Fibroblast of the aortic adventitia (primary cell): Measurements from ENCODE around the gene TMEM183A. TPM values are rescaled to one million over a fixed set of nuclear protein-coding genes. Genes with fewer than 3 reads are reported as not detected.

Experiments
- DNase-seq: peaks from one replicate; pipeline ENCODE4 v3.0.0-alpha.2; 2010; ENCODE audit warnings: low read depth
- H3K4me3 ChIP-seq: 2 replicates; pipeline ENCODE4 v1.5.1; 2011; ENCODE audit warnings: low read depth, mild to moderate bottlenecking, control low read depth, low read length, moderate library complexity
- total RNA-seq: library from RNA; depleted of rRNA; stranded (reverse); fragments of >200 nt; gene quantifications from 2 replicates; pipeline ENCODE4 v1.2.3, GENCODE V29; 2012; ENCODE audit warnings: low replicate concordance
- TF ChIP-seq, protein P1 (sequence below): IDR thresholded peaks from 2 replicates; pipeline ENCODE4 v1.5.1; 2011; ENCODE audit warnings: mild to moderate bottlenecking, low read length, control low read depth, inconsistent platforms; ENCODE audit not compliant: insufficient read depth

The TMEM183A gene
- total RNA-seq, 1 donor: 76.2 TPM

DNA sequence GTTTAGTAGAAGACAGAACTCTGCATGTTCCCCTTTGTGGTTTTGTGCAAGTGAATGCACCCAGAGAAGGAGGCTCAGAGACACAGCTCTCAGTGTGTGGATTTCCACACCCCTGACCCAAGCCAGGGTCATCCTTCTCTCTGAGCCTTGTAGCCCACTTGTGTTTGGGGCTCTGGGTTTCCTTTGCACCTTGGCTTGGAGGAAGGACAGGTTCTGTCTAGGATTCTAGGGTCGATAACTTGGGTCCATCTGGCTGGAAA, 51.4 kb downstream of the TMEM183A start:
- TF ChIP-seq, protein P1, sequence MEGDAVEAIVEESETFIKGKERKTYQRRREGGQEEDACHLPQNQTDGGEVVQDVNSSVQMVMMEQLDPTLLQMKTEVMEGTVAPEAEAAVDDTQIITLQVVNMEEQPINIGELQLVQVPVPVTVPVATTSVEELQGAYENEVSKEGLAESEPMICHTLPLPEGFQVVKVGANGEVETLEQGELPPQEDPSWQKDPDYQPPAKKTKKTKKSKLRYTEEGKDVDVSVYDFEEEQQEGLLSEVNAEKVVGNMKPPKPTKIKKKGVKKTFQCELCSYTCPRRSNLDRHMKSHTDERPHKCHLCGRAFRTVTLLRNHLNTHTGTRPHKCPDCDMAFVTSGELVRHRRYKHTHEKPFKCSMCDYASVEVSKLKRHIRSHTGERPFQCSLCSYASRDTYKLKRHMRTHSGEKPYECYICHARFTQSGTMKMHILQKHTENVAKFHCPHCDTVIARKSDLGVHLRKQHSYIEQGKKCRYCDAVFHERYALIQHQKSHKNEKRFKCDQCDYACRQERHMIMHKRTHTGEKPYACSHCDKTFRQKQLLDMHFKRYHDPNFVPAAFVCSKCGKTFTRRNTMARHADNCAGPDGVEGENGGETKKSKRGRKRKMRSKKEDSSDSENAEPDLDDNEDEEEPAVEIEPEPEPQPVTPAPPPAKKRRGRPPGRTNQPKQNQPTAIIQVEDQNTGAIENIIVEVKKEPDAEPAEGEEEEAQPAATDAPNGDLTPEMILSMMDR: no peak
- H3K4me3 ChIP-seq: no peak overlapping the region
- DNase-seq: no peak

DNA sequence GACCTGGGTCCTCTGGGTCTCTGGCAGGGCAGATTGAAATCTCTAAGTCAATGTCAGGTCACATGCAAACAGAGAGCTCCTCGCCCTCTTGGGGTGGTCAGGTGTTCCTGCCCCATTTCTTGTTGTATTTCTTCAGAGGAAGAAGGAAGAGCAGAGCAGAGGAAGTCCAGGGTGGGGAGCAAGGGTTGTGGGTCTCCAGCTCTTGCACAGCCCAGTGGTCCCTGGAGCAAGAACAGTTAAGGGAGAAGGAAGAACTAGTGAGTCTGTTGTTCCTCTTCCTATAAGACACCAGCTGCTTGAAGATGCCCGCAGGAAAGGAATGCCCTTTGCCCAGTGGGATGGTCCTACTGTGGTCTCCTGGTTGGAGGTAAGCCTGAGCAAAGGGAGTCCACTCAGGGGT, 52.3 kb downstream of the TMEM183A start:
- no peak for DNase-seq
- no peak overlapping the region for H3K4me3 ChIP-seq
- TF ChIP-seq, protein P1: no peak

DNA sequence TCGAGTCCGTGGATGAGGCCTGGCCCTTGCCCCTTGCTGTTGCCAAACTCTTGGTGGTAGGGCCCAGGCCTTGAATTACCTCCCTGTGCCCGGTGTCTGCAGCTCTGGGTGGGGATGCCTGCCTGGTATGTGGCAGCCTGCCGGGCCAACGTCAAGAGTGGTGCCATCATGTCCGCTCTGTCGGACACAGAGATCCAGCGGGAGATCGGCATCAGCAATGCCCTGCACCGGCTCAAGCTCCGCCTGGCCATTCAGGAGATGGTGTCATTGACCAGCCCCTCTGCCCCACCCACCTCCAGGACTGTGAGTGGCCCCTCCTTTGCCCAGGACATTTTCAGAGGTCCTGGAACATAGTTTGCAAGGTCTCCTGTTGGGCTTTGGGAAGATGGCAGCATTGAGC, 52.9 kb downstream of the TMEM183A start:
- DNase-seq: no peak
- no peak overlapping the region for H3K4me3 ChIP-seq
- TF ChIP-seq, protein P1: no peak

DNA sequence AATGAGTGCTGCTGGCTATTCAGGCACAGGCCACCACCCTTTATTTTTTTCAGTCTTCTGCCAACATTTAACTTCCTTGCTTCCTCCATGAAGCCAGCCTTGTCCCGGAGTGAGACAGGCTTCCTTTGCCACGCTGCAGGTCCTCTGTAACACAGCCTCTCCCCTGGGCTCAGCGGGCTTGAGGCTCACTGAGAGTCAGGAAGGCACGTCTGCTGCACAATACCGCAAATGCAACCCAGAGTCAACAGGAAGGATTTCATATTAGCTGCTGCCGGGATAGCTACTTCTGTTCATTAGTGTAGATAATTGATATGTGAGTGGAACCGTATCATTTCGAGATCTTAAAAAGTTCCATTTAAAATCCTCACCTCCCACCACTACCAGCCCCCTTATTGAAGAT, 56.1 kb downstream of the TMEM183A start:
- TF ChIP-seq, protein P1: no peak
- H3K4me3 ChIP-seq: no peak overlapping the region
- no peak for DNase-seq

DNA sequence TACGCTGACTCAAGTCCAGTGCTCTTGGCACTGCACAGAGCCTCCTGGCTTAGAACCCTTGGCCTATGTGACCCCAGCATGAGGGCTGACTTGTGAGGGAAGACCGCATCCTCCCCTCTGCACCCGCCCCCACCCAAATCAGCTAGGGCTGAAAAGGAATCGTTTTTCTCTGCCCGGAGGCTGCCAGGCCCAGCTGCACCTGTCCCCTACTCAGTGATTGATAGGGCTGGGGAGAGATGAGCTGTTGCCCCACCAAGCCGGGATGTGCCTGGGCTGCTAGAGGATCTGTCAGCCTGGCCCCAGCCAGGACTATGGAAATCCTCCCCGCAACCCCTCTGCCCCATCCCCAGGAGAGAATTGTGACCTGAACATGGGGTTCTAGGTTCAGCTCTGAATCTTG, 58.0 kb downstream of the TMEM183A start:
- no peak for DNase-seq
- TF ChIP-seq, protein P1: no peak
- H3K4me3 ChIP-seq: no peak overlapping the region

DNA sequence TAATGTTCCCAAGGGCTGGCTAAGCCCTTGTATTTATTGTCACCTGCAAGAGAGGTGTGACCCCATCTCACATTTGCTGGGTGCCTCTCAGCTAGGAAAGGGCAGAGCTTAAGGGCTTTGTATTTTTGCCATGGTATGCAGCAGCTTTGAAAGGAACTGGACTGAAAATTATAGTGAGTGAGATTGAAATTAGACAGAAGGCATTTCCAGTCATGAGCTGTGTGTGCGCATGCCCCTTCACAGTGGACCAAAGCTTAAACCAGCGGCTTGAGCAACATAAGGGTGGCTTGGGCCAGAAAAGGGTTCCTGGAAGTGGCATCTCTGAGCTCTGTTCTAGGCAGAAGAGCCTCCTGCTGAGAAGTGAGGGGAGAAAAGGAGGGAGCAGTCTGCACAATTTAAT, 58.8 kb downstream of the TMEM183A start:
- no peak overlapping the region for H3K4me3 ChIP-seq
- TF ChIP-seq, protein P1: no peak
- no peak for DNase-seq

DNA sequence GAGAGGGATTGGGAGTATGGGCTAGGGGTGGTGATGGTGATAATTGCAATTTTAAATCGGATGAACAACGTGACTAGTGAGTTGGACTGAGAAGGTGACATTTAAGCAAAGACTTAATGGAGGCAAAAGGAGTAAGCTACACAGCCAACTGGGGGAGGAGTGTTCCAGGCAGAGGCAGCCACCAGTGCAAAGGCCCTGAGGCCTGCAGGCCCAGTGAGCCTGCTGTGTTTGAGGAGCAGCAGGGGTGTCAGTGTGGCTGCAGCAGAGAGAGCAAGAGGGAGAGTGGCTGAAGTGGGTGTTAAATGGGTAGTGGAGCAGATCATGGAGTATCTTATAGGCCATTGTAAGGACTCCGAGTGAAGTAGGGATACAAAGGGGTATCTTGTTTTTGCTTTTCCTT, 59.8 kb downstream of the TMEM183A start:
- no peak for DNase-seq
- TF ChIP-seq, protein P1: no peak
- no peak overlapping the region for H3K4me3 ChIP-seq
